A673 (cell line): ENCODE data around the gene PSD.

Source experiments
- CTCF ChIP-seq: fragments of 300-800, 200-600 bp; sonication (generic); conservative IDR thresholded peaks from 2 replicates; pipeline ENCODE4 v1.5.1; 2017; ENCODE audit warnings: low read depth, mild to moderate bottlenecking, antibody characterized with exemption, low read length, moderate library complexity, mixed read lengths
- EZH2 ChIP-seq: fragments of 200-600 bp; sonication (generic); IDR thresholded peaks from 2 replicates; pipeline ENCODE4 v1.6.1; 2017; ENCODE audit warnings: borderline replicate concordance, low read depth, mild to moderate bottlenecking, mixed read lengths, antibody characterized with exemption, low read length; ENCODE audit not compliant: poor library complexity, severe bottlenecking

- TF ChIP-seq EZH2 (no peak), CTCF (no peak)
These were observed 28.7 kb downstream of the PSD start for GRCh38 chr10:102389894-102390293.
